Adipose tissue (tissue), 3 donors: Measurements from ENCODE around the gene NCAM1. TPM values are rescaled to one million over a fixed set of nuclear protein-coding genes. Genes with fewer than 3 reads are reported as not detected.
"Not testable (repeated sequence)": the region's sequence is repeated elsewhere in the genome, so short reads cannot be mapped to it uniquely, and the experiment has no call there.

Source experiments
- H3K27ac ChIP-seq: one replicate; pipeline ENCODE4 v1.5.1; 2013; ENCODE audit warnings: low read depth, low read length
- WGBS, 3 donors: extraction: QIAGEN DNeasy Blood & Tissue Kit; methylation state at CpG; one replicate each; pipeline ENCODE4 v1.1.7; 2013; 5-methylcytosine and 5-hydroxymethylcytosine counted together
- polyA plus RNA-seq, 3 donors: library from polyadenylated mRNA; stranded (reverse); fragments of 200-250 nt; gene quantifications; one replicate each; pipeline ENCODE4 v1.2.3, GENCODE V29; 2013
- donor health status: healthy with polysubstance abuse.
- donor health status: Bipolar disorder and iron deficiency.
- donor health status: healthy.

Gene NCAM1
- 1 to 10 TPM; 1.4 to 2.7 (median 2.3) TPM for polyA plus RNA-seq

GRCh38 chr11:112961146-112961668 lies at the start of gene NCAM1:
Gene NCAM1, plus strand, starts transcription at chr11:112961420.
- 0 to 1% (median 1%) methylated on average over 28 of the region's 28 CpGs for WGBS, 3 donors
- no peak within 1 kb of the TSS for H3K27ac ChIP-seq

GRCh38 chr11:112922606-112923005 lies 38.6 kb upstream of the NCAM1 start:
- WGBS, 3 donors, result 45 to 59% (median 51%) methylated on average over 2 of the region's 2 CpGs

GRCh38 chr11:112924836-112925235 lies 36.4 kb upstream of the NCAM1 start:
- 59 to 78% (median 76%) methylated on average over 6 of the region's 6 CpGs for WGBS, 3 donors

More at GRCh38 chr11:112922606-112923005, 38.6 kb upstream of the NCAM1 start:
- no peak overlapping the region for H3K27ac ChIP-seq

GRCh38 chr11:112925516-112926310 lies 35.5 kb upstream of the NCAM1 start:
- WGBS, 3 donors, result 60 to 83% (median 81%) methylated on average over 10 of the region's 10 CpGs
- no peak overlapping the region for H3K27ac ChIP-seq

More at GRCh38 chr11:112924836-112925235, 36.4 kb upstream of the NCAM1 start:
- H3K27ac ChIP-seq, result not testable (repeated sequence)

- 26 to 65% (median 64%) methylated on average over 3 of the region's 3 CpGs for WGBS, 3 donors
- no peak overlapping the region for H3K27ac ChIP-seq
Observed at GRCh38 chr11:112928136-112928535, 33.1 kb upstream of the NCAM1 start.

GRCh38 chr11:112929432-112929831 lies 31.8 kb upstream of the NCAM1 start:
- WGBS, 3 donors, result 63 to 86% (median 86%) methylated on average over 4 of the region's 4 CpGs
- H3K27ac ChIP-seq, result no peak overlapping the region

- 48 to 73% (median 63%) methylated on average over 4 of the region's 4 CpGs for WGBS, 3 donors
- no peak overlapping the region for H3K27ac ChIP-seq
Observed at GRCh38 chr11:112931703-112932102, 29.5 kb upstream of the NCAM1 start.

GRCh38 chr11:112932593-112932992 lies 28.6 kb upstream of the NCAM1 start:
- WGBS, 3 donors, result 70 to 82% (median 72%) methylated on average over 4 of the region's 4 CpGs
- H3K27ac ChIP-seq, result no peak overlapping the region

GRCh38 chr11:112933970-112934369 lies 27.2 kb upstream of the NCAM1 start:
- WGBS, 3 donors, result 60 to 78% (median 67%) methylated on average over 3 of the region's 3 CpGs
- H3K27ac ChIP-seq, result no peak overlapping the region

GRCh38 chr11:112941104-112941503 lies 20.1 kb upstream of the NCAM1 start:
- no peak overlapping the region for H3K27ac ChIP-seq
- 66 to 71% (median 69%) methylated on average over 2 of the region's 2 CpGs for WGBS, 3 donors

GRCh38 chr11:112942966-112943643 lies 18.1 kb upstream of the NCAM1 start:
- 62 to 78% (median 77%) methylated on average over 7 of the region's 7 CpGs for WGBS, 3 donors
- no peak overlapping the region for H3K27ac ChIP-seq

- WGBS, 3 donors, result 63 to 76% (median 68%) methylated on average over 3 of the region's 3 CpGs
- no peak overlapping the region for H3K27ac ChIP-seq
Observed at GRCh38 chr11:112946866-112947265, 14.4 kb upstream of the NCAM1 start.

GRCh38 chr11:112949781-112950575 lies 11.2 kb upstream of the NCAM1 start:
- no peak overlapping the region for H3K27ac ChIP-seq
- 45 to 64% (median 53%) methylated on average over 6 of the region's 6 CpGs for WGBS, 3 donors

GRCh38 chr11:112958670-112959069 lies 2.5 kb upstream of the NCAM1 start:
- H3K27ac ChIP-seq, result no peak overlapping the region
- WGBS, 3 donors, result 31 to 48% (median 46%) methylated on average over 4 of the region's 4 CpGs

- 0 to 1% (median 1%) methylated on average over 82 of the region's 82 CpGs for WGBS, 3 donors
- H3K27ac ChIP-seq, result no peak overlapping the region
Observed at GRCh38 chr11:112961751-112962578, 745 bp downstream of the NCAM1 start.

GRCh38 chr11:112962579-112963367 lies 1.6 kb downstream of the NCAM1 start:
- no peak overlapping the region for H3K27ac ChIP-seq
- 1 to 2% (median 1%) methylated on average over 52 to 67 of the region's 67 CpGs for WGBS, 3 donors

GRCh38 chr11:112963368-112963955 lies 2.2 kb downstream of the NCAM1 start:
- WGBS, 3 donors, result 5 to 10% (median 8%) methylated on average over 44 to 48 of the region's 48 CpGs
- H3K27ac ChIP-seq, result no peak overlapping the region
